ENCODE measurements around the gene PILRB. TPM values are rescaled to one million over a fixed set of nuclear protein-coding genes. Genes with fewer than 3 reads are reported as not detected.

The PILRB gene
- total RNA-seq, 1 experiment from 2014 or later, result 74.1 TPM

DNA sequence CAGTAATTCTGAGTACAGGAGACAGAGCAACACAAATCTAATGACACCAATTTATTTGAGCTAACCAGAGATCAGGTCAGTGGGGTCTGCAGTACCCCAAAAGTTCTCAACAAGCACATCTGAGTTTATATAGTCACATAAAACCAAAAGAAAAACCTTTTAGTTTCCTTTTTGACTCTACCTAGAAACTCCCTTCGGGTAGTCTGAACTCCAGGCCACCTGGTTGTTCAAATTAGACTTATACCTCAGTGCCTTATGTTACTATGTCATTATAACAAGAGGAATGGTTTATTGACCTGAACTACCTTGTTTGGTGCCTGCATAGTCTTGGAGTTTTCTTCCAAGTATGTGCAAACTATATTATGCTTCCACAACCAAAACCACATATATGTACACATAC is 56.0 kb downstream of the PILRB start:
- Histone ChIP-seq H4K20me1 (ENCODE audit: low read length) (no peaks in the 10 kb centered on the region), H3K79me2 (ENCODE audit: low read length) (no peaks in the 10 kb centered on the region), H2AFZ (ENCODE audit: low read length) (no peak overlapping the region), H3K9ac (ENCODE audit: low read length) (no peak overlapping the region), H3K4me3 (ENCODE audit: low read length) (no peak overlapping the region), H3K4me2 (ENCODE audit: low read length) (no peak overlapping the region), H3K27ac (ENCODE audit: low read length) (no peak overlapping the region), H3K9me2 (replicated peaks; ENCODE audit: low read length) (no peaks in the 10 kb centered on the region), H3K4me1 (ENCODE audit: insufficient read depth, low read length) (no peaks in the 10 kb centered on the region), H3F3A (ENCODE audit: low read length, unreplicated experiment) (no peaks in the 10 kb centered on the region), H3K36me3 (ENCODE audit: low read depth, low read length) (no peaks in the 10 kb centered on the region), H3K9me3 (ENCODE audit: low read length) (no peaks in the 10 kb centered on the region), H3K27me3 (ENCODE audit: low read length) (no peaks in the 10 kb centered on the region)
- CTCF ChIA-PET, result no interaction called here
- no peak for TF ChIP-seq CTCF (conservative IDR thresholded peaks at IDR 0.05; ENCODE audit: low read depth, low read length)
- TF ChIP-seq EZH2 (IDR thresholded peaks at IDR 0.05; ENCODE audit: low read length, unreplicated experiment), result no peak
- TF ChIP-seq EZH2phosphoT487 (IDR thresholded peaks at IDR 0.05; ENCODE audit: borderline replicate concordance, low read length), result no peak
- DNase-seq, result no peak
- ATAC-seq, result no peak
- no TSS peak for BruUV-seq (replicated peaks)
- intact Hi-C loops (cut with micrococcal nuclease), result no loop called here
- POLR2A ChIA-PET (ENCODE audit: unreplicated experiment), result no interaction called here

GRCh38 chr7:100415448-100415847 is 57.5 kb downstream of the PILRB start:
- H3K4me2 ChIP-seq (ENCODE audit: low read length), result no peak overlapping the region
- BruUV-seq (replicated peaks), result no TSS peak
- H4K20me1 ChIP-seq (ENCODE audit: low read length), result no peaks in the 10 kb centered on the region
- no peaks in the 10 kb centered on the region for H3K9me3 ChIP-seq (ENCODE audit: low read length)
- DNase-seq, result no peak
- ATAC-seq, result no peak
- ChIA-PET CTCF (no interaction called here), POLR2A (ENCODE audit: unreplicated experiment) (no interaction called here)
- H3F3A ChIP-seq (ENCODE audit: low read length, unreplicated experiment), result no peaks in the 10 kb centered on the region
- H2AFZ ChIP-seq (ENCODE audit: low read length), result no peak overlapping the region
- intact Hi-C loops (cut with micrococcal nuclease), result no loop called here
- H3K27ac ChIP-seq (ENCODE audit: low read length), result no peak overlapping the region
- no peaks in the 10 kb centered on the region for H3K27me3 ChIP-seq (ENCODE audit: low read length)
- H3K9me2 ChIP-seq (replicated peaks; ENCODE audit: low read length), result no peaks in the 10 kb centered on the region
- no peak overlapping the region for H3K4me3 ChIP-seq (ENCODE audit: low read length)
- H3K4me1 ChIP-seq (ENCODE audit: insufficient read depth, low read length), result no peaks in the 10 kb centered on the region
- no peaks in the 10 kb centered on the region for H3K79me2 ChIP-seq (ENCODE audit: low read length)
- TF ChIP-seq EZH2 (IDR thresholded peaks at IDR 0.05; ENCODE audit: low read length, unreplicated experiment) (no peak), EZH2phosphoT487 (IDR thresholded peaks at IDR 0.05; ENCODE audit: borderline replicate concordance, low read length) (no peak), CTCF (conservative IDR thresholded peaks at IDR 0.05; ENCODE audit: low read depth, low read length) (no peak)
- H3K36me3 ChIP-seq (ENCODE audit: low read depth, low read length), result no peaks in the 10 kb centered on the region
- H3K9ac ChIP-seq (ENCODE audit: low read length), result no peak overlapping the region

Other genes starting within 250 kb of the PILRB start
- 51.4 and 58.6 TPM in 2 replicates for gene TAF6, start 238.8 kb upstream of the PILRB start, total RNA-seq (2014; rRNA removed)
- gene CNPY4, start 238.5 kb upstream of the PILRB start, total RNA-seq (2014; rRNA removed), result 7.5 and 11.6 TPM in 2 replicates
- gene MBLAC1, start 231.2 kb upstream of the PILRB start, total RNA-seq (2014; rRNA removed), result 2.7 and 4.3 TPM in 2 replicates
- gene LAMTOR4, start 209.2 kb upstream of the PILRB start, total RNA-seq (2014; rRNA removed), result 107 and 146 TPM in 2 replicates
- gene TRAPPC14, start 199.4 kb upstream of the PILRB start, total RNA-seq (2014; rRNA removed), result 19.2 and 20.3 TPM in 2 replicates
- gene GAL3ST4, start 189.5 kb upstream of the PILRB start, total RNA-seq (2014; rRNA removed), result 0.23 and 1.1 TPM in 2 replicates
- gene GPC2, start 180.7 kb upstream of the PILRB start, total RNA-seq (2014; rRNA removed), result 1.6 and 2.3 TPM in 2 replicates
- gene STAG3, start 180.2 kb upstream of the PILRB start, total RNA-seq (2014; rRNA removed), result 0.07 and 1.2 TPM in 2 replicates
- gene PVRIG, start 138.2 kb upstream of the PILRB start, total RNA-seq (2014; rRNA removed), result not detected in 2 replicates
- gene SPDYE3, start 50.4 kb upstream of the PILRB start, total RNA-seq (2014; rRNA removed), result not detected in 2 replicates
- 0.92 and 1.9 TPM in 2 replicates for gene PILRA, start 15.4 kb downstream of the PILRB start, total RNA-seq (2014; rRNA removed)
- 1.4 and 2.2 TPM in 2 replicates for gene ZCWPW1, start 70.6 kb downstream of the PILRB start, total RNA-seq (2014; rRNA removed)
- gene MEPCE, start 71.7 kb downstream of the PILRB start, total RNA-seq (2014; rRNA removed), result 35.1 and 36.0 TPM in 2 replicates
- 36.1 and 51.1 TPM in 2 replicates for gene PPP1R35, start 78.4 kb downstream of the PILRB start, total RNA-seq (2014; rRNA removed)
- 0.11 and 2.5 TPM in 2 replicates for gene SPACDR, start 106.1 kb downstream of the PILRB start, total RNA-seq (2014; rRNA removed)
- gene TSC22D4, start 121.1 kb downstream of the PILRB start, total RNA-seq (2014; rRNA removed), result 57.1 and 66.1 TPM in 2 replicates
- gene NYAP1, start 125.8 kb downstream of the PILRB start, total RNA-seq (2014; rRNA removed), result 1.2 and 1.9 TPM in 2 replicates
- gene AGFG2, start 181.1 kb downstream of the PILRB start, total RNA-seq (2014; rRNA removed), result 16.9 and 18.2 TPM in 2 replicates
- gene SAP25, start 215.8 kb downstream of the PILRB start, total RNA-seq (2014; rRNA removed), result 0.22 and 0.52 TPM in 2 replicates
- gene LRCH4, start 228.0 kb downstream of the PILRB start, total RNA-seq (2014; rRNA removed), result 15.6 and 28.7 TPM in 2 replicates
- 0.40 TPM in 1 of 2 replicates, not detected in the other for gene FBXO24, start 228.2 kb downstream of the PILRB start, total RNA-seq (2014; rRNA removed)
- gene PCOLCE, start 244.2 kb downstream of the PILRB start, total RNA-seq (2014; rRNA removed), result 8.6 and 16.3 TPM in 2 replicates

Data from PC-3 (cell line).